NB4 (cell line): ENCODE data around the gene APOF.

ENCODE experiments used
- POLR2A ChIP-seq: IDR thresholded peaks from 2 replicates; pipeline ENCODE4 v1.6.1; 2011; ENCODE audit warnings: mild to moderate bottlenecking; ENCODE audit not compliant: insufficient read length; ENCODE audit errors: extremely low read depth
- TF ChIP-seq, protein P1 (sequence below): IDR thresholded peaks from one replicate; pipeline ENCODE4 v1.5.1; 2012; ENCODE audit warnings: low read depth, low read length

DNA sequence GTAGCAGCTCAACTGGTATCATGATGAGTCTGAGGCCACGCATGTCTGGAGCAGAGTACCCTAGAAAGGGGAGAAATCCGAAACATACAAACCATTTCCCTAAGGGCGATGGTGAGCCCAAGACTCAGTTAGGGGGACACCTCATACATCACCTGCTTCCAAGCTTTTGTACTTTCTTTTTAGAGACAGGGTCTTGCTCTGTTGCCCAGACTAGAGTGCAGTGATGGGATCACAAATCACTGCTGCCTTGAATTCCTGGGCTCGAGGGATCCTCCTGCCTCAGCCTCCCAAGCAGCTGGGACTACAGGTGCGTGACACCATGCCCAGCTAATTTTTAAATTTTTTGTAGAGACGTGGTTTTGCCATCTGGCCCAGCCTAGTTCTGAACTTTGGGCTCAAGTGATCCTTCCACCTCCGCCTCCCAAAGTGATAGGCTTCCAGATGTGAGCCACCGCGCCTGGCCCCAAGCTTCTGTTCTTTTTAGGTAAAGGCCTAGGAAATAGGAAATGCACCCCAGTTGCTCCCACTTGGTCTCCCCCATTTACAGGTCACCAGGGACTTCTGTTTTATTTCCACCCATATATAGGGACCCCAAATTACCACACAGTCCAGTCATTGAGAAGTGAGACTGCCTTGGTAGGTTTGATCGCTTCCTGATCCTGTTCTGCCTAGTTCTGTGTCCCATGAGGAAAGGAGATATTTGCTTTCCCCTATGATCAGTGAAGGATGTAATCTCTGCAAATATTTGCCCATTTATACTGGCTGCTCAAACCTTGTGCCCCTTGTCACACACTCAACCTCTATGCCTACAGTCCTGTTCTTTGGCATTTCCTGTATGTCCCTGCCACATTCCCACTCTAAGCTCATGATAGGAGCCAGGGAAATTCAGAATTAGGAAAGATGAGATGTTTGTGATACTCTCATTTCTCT is at the start of gene APOF:
- TF ChIP-seq, protein P1, sequence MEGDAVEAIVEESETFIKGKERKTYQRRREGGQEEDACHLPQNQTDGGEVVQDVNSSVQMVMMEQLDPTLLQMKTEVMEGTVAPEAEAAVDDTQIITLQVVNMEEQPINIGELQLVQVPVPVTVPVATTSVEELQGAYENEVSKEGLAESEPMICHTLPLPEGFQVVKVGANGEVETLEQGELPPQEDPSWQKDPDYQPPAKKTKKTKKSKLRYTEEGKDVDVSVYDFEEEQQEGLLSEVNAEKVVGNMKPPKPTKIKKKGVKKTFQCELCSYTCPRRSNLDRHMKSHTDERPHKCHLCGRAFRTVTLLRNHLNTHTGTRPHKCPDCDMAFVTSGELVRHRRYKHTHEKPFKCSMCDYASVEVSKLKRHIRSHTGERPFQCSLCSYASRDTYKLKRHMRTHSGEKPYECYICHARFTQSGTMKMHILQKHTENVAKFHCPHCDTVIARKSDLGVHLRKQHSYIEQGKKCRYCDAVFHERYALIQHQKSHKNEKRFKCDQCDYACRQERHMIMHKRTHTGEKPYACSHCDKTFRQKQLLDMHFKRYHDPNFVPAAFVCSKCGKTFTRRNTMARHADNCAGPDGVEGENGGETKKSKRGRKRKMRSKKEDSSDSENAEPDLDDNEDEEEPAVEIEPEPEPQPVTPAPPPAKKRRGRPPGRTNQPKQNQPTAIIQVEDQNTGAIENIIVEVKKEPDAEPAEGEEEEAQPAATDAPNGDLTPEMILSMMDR: no peak
- TF ChIP-seq POLR2A: no peak
